ENCODE results near the gene KPNA1. TPM values are rescaled to one million over a fixed set of nuclear protein-coding genes. Genes with fewer than 3 reads are reported as not detected.

Gene KPNA1
- total RNA-seq, 1 experiment from 2014 or later, result 104 TPM

DNA sequence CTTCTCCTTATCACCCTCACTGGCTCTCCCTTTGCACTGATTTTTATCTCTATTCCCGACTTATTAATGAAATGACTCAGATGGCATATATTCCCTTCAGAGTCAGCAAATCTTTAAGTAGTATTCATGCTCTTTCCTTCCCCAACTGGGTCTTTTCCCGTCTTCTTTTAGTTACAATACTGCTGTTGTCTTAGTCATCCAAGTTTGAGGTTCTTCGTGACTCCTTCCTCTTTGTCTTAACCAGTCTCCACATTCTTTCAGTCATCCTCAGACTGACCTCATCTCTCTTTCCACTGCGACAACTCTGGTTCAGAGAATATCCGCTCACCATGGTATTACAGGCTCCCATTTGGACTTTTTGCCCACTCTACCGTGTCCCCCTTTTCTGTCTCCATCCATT is 111.2 kb downstream of the KPNA1 start:
- intact Hi-C loops (cut with micrococcal nuclease), result no loop called here
- BruUV-seq (replicated peaks), result no TSS peak
- POLR2A ChIA-PET, result interaction anchor here (0.7 to 1.0 kb wide), 2 partner anchors 13 to 1076 kb away, joined by 3 read pairs; partner anchors contain the start of gene WDR5B
- no peak for TF ChIP-seq CTCF (IDR thresholded peaks at IDR 0.05; ENCODE audit: unreplicated experiment)
- peaks cover 6% of the 10 kb centered on the region for H3K4me1 Mint-ChIP-seq (ENCODE audit: insufficient read depth, unreplicated experiment)
- CTCF ChIA-PET, result interaction anchor here (1.0 kb wide), 1 partner anchor 11 kb away, joined by 3 read pairs; no protein-coding TSS in a partner anchor
- H3K36me3 Mint-ChIP-seq (ENCODE audit: insufficient read depth, unreplicated experiment), result peaks cover 30% of the 10 kb centered on the region
- DNase-seq (ENCODE audit: unreplicated experiment), result no peak
- no peaks in the 10 kb centered on the region for H3K9me3 Mint-ChIP-seq (ENCODE audit: unreplicated experiment)
- H3K4me3 Mint-ChIP-seq (ENCODE audit: unreplicated experiment), result no peak overlapping the region
- H3K27me3 Mint-ChIP-seq (ENCODE audit: insufficient read depth, unreplicated experiment), result no peaks in the 10 kb centered on the region
- H3K27ac Mint-ChIP-seq (ENCODE audit: low read depth, unreplicated experiment), result no peak overlapping the region

GRCh38 chr3:122398920-122399319 is 115.8 kb downstream of the KPNA1 start:
- BruUV-seq (replicated peaks), result no TSS peak
- no peak for DNase-seq (ENCODE audit: unreplicated experiment)
- ChIA-PET POLR2A (no interaction called here), CTCF (interaction anchor here (0.7 kb wide), 2 partner anchors 91 to 862 kb away, joined by 3 read pairs; no protein-coding TSS in a partner anchor)
- Mint-ChIP-seq H3K36me3 (ENCODE audit: insufficient read depth, unreplicated experiment) (peaks cover 7% of the 10 kb centered on the region), H3K4me3 (ENCODE audit: unreplicated experiment) (no peak overlapping the region), H3K9me3 (ENCODE audit: unreplicated experiment) (no peaks in the 10 kb centered on the region), H3K27me3 (ENCODE audit: insufficient read depth, unreplicated experiment) (no peaks in the 10 kb centered on the region), H3K27ac (ENCODE audit: low read depth, unreplicated experiment) (no peak overlapping the region), H3K4me1 (ENCODE audit: insufficient read depth, unreplicated experiment) (peaks cover 19% of the 10 kb centered on the region)
- intact Hi-C loops (cut with micrococcal nuclease), result no loop called here
- TF ChIP-seq CTCF (IDR thresholded peaks at IDR 0.05; ENCODE audit: unreplicated experiment), result no peak

DNA sequence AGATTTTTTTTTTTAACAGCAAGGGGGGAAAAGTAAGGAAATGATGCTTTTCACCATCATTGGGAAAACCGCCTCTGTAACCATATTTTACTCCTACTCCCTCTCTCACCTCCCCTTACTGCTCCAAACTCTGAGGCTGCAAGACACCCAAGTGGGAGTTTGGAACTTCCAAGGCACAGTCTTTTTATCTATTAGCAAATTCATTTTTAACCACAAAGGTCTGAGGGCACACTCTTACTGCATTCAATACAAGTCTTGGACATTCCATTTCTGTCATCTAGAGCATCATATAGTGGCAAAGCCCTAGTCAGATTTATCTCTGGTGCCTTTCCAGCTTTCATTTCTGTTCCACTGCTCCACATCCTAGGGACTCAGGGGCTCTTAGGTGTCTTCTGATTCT is 117.5 kb downstream of the KPNA1 start:
- Mint-ChIP-seq H3K4me1 (ENCODE audit: insufficient read depth, unreplicated experiment) (peaks cover 21% of the 10 kb centered on the region), H3K27me3 (ENCODE audit: insufficient read depth, unreplicated experiment) (no peaks in the 10 kb centered on the region), H3K4me3 (ENCODE audit: unreplicated experiment) (no peak overlapping the region), H3K27ac (ENCODE audit: low read depth, unreplicated experiment) (no peak overlapping the region), H3K36me3 (ENCODE audit: insufficient read depth, unreplicated experiment) (no peaks in the 10 kb centered on the region), H3K9me3 (ENCODE audit: unreplicated experiment) (no peaks in the 10 kb centered on the region)
- CTCF ChIA-PET, result no interaction called here
- intact Hi-C loops (cut with micrococcal nuclease), result no loop called here
- DNase-seq (ENCODE audit: unreplicated experiment), result no peak
- POLR2A ChIA-PET, result interaction anchor here (0.7 to 1.2 kb wide), 3 partner anchors 12 to 19 kb away, joined by 3 read pairs; partner anchors contain the start of genes FAM162A and WDR5B
- BruUV-seq (replicated peaks), result no TSS peak
- no peak for TF ChIP-seq CTCF (IDR thresholded peaks at IDR 0.05; ENCODE audit: unreplicated experiment)

DNA sequence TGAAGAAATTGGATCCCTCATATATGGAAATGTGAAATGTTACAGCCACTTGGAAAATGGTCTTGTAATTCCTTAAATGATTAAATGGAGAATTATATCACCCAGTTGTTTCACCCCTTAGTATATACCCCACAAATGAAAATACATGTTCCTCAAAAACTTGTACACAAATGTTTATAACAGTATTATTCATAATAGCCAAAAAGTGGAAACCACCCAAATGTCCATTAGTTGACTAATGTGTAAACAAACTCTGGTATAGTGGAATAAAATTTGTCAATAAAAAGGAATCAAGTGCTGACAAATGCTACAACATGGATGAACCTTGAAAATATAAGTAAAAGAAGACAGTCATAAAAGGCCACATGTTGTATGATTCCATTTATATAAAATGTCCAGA is 118.2 kb downstream of the KPNA1 start:
- no peaks in the 10 kb centered on the region for H3K36me3 Mint-ChIP-seq (ENCODE audit: insufficient read depth, unreplicated experiment)
- ChIA-PET CTCF (interaction anchor here (0.7 to 1.2 kb wide), 2 partner anchors 19 to 90 kb away, joined by 3 to 4 read pairs; partner anchors contain the start of gene WDR5B), POLR2A (interaction anchor here (1.0 to 1.8 kb wide), 4 partner anchors 9 to 19 kb away, joined by 3 to 10 read pairs (median 5); partner anchors contain the start of genes FAM162A, MIX23 and WDR5B)
- no peak for TF ChIP-seq CTCF (IDR thresholded peaks at IDR 0.05; ENCODE audit: unreplicated experiment)
- no peaks in the 10 kb centered on the region for H3K27me3 Mint-ChIP-seq (ENCODE audit: insufficient read depth, unreplicated experiment)
- H3K4me1 Mint-ChIP-seq (ENCODE audit: insufficient read depth, unreplicated experiment), result peaks cover 21% of the 10 kb centered on the region
- intact Hi-C loops (cut with micrococcal nuclease), result no loop called here
- no peaks in the 10 kb centered on the region for H3K9me3 Mint-ChIP-seq (ENCODE audit: unreplicated experiment)
- no peak for DNase-seq (ENCODE audit: unreplicated experiment)
- no peak overlapping the region for H3K27ac Mint-ChIP-seq (ENCODE audit: low read depth, unreplicated experiment)
- no peak overlapping the region for H3K4me3 Mint-ChIP-seq (ENCODE audit: unreplicated experiment)
- BruUV-seq (replicated peaks), result no TSS peak

Measured in MCF 10A (cell line).